Colon (tissue), 2 donors: ENCODE measurements around the gene PLCG1.

ENCODE experiments used
- FAIRE-seq: peaks from 2 replicates; lab custom pipeline; 2012; peaks lifted over from hg19 to GRCh38; lab: Jason Lieb, UNC
- donor health status: control.
- donor health status: control.

The PLCG1 gene

DNA sequence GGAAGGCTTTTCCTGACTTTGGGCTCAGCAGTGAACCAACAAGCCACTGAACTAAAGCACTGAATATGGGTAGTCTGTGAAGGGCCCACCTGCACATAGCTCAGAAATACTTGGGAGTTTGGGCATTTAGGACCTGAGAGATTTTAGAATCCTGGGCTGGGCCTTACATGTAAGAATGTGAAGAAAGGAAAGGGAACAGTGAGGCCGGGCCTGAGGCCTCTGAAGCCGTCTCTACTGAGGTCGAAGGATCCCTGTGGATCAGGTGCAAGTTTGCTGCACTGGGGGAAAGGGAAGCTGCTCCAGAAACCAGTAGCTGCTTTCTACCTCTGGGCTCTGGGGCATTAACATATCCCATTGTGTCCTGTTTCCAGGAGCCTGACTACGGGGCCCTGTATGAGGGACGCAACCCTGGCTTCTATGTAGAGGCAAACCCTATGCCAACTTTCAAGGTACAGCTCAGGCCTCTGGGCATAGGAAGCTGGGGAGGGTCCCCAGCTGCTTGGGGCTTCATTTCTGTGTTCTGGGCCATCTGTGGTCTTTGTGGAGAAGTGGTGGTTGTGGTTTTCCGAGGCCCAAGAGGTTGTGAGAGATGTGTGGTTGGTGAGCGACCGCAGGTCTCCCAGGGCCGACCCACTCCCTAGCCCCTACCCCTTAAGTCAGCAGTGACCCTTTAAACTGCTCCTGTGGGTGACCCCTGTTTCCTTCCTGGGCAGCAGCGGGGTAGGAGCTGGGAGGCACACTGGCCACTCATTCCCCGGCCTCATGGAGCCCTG, 30.3 kb downstream of the PLCG1 start:
- no peak for FAIRE-seq

DNA sequence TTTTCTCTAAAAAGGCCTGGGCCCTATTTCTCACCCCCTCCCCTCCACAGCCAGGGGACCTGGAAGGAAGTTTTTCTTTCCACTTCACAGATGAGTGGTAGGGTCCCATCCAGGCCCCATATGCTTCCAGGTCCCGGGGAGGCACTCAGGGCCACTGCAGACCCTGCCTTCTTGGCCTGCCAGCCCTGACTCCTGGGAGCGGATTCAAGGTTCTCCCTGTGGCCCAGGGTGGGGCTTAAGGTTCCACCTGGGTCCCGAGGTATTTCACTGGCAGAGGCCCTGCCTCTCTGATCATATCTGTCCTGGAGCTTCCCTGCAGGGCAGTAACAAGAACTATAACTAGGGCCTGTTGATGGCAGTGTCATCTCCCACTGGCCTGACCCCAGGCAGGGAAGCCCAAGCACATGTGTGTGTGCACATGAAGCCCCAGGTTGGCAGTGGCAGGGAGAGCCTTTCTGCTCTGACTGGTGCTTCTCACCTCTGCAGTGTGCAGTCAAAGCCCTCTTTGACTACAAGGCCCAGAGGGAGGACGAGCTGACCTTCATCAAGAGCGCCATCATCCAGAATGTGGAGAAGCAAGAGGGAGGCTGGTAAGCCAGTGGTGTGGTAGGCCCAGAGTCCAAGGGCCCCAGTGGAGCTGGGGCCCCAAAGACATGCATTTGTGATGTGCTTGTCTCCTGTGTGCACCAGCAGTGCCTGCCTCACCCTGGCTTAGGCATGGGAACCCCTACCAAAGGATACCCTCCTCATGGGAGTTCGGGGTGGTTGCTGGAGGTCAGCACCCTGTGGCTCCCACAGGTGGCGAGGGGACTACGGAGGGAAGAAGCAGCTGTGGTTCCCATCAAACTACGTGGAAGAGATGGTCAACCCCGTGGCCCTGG, 31.2 kb downstream of the PLCG1 start:
- FAIRE-seq, result no peak

DNA sequence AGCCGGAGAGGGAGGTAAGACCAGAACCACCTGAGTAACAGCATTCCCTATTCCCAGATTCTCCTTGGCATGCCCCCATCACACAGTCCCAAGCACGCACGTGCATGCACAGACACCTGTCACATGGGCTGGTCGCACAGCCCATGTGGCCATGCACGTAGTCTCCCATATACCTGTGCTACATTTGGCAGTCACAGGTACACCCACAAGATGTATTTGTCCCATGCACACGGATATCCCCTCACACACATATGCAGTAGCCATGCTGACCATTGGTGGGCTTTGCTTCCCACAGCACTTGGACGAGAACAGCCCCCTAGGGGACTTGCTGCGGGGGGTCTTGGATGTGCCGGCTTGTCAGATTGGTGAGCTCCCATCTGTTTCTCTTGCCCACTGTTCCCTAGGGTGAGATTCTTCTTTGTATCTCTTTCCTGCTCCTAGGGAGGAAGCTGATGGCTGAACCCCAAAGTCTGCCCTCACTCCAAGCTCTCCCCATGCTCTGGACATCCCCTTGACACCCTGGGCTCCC, 31.9 kb downstream of the PLCG1 start:
- no peak for FAIRE-seq

DNA sequence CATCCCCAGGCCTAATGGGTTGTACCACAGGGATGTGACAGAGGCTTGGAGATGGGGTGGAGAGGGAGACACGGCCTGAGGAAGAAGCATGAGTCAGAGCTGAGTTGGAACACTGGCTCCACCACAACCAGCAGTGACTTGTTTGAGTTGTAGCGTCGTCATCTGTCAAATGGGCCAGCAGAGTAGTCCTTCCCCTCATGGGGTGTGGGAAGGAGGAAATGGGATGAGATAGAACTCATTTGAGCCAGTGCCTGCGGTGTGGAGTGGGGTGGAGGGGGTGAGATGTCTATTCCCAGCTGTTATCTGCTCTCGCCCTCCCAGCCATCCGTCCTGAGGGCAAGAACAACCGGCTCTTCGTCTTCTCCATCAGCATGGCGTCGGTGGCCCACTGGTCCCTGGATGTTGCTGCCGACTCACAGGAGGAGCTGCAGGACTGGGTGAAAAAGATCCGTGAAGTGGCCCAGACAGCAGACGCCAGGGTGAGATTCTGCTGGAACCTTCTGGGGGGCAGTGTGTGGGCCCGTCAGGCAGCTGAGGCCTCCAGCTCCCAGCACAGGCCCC, 32.5 kb downstream of the PLCG1 start:
- FAIRE-seq, result no peak

DNA sequence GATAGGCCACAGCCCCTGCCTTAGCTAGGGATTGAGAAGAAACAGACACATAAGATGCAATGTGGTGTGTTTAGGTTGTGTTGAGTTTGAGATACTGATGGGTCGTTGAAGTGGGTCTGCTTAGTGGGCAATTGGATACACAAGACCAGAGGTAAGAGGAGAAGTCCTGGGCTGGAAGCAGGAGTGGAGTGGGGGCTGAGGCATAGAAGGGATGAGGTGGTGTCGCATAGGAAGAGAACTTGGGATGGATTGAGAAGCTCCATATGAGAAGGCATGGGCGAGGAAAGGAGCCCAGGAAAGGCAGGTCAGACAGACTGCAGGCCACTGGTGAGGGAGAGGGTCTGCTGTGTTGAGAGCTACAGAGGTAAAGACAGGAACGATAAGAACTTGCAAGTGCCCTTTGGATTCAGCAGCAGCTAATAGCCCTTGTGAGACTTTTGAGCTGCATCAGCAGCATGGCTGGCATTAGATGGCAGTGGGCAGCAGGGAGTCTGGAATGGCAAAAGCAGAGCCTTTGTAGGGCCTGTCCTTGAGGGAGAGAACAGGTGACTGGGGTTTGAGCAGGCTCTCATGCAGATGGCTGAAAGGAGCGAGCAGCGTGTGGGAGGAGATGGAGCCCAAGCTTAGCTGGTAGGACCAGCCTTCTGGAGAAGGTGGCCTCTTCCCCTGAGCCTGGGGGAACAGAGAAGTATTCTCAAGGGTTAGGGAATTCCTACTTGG, 33.2 kb downstream of the PLCG1 start:
- FAIRE-seq, result no peak

DNA sequence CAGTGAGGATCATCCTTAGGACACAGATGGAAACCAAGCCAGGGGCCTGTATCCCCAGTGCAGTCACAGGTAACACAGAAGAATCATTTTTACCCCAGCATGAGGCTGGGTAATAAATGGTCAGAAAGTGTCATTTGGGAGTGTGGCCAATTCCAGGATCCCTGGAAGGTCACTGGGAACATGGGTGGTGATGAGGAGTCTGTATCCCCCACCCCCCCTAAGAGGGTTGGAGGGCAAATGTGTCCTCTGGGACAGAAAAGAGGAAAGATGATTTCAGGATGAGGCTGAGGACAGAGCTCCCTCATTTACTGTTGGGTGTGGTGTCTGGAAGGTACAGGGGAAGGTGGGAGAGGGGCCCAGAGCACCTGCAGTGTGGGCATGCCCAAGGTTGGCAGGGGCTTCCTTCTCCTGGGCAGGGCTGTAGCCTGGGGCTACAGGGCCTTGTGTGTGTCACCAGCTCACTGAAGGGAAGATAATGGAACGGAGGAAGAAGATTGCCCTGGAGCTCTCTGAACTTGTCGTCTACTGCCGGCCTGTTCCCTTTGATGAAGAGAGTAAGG, 34.5 kb downstream of the PLCG1 start:
- no peak for FAIRE-seq

DNA sequence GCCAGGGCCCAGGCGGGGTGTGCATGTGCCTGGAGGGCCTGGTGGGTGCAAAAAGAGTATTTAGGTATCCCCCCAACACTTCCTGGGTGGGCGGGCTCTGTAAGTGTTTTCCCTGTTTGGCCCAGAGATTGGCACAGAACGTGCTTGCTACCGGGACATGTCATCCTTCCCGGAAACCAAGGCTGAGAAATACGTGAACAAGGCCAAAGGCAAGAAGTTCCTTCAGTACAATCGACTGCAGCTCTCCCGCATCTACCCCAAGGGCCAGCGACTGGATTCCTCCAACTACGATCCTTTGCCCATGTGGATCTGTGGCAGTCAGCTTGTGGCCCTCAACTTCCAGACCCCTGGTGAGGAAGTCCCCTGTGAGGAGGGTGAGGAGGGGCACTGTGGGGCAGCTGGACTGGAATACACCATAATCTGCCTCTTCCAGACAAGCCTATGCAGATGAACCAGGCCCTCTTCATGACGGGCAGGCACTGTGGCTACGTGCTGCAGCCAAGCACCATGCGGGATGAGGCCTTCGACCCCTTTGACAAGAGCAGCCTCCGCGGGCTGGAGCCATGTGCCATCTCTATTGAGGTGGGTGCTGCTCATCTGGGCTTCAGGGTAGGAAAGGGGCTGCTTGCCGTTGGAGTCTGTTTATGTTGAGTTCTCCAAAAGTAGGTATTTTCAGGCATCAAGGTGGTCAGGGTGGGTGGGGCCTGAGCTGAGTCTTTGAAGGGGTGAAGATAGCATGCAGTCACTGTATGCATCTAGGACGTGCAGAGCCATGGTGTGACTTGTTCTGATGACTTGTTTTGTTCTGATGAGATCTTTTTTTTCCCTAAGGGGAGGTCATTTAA, 35.2 kb downstream of the PLCG1 start:
- FAIRE-seq, result no peak

DNA sequence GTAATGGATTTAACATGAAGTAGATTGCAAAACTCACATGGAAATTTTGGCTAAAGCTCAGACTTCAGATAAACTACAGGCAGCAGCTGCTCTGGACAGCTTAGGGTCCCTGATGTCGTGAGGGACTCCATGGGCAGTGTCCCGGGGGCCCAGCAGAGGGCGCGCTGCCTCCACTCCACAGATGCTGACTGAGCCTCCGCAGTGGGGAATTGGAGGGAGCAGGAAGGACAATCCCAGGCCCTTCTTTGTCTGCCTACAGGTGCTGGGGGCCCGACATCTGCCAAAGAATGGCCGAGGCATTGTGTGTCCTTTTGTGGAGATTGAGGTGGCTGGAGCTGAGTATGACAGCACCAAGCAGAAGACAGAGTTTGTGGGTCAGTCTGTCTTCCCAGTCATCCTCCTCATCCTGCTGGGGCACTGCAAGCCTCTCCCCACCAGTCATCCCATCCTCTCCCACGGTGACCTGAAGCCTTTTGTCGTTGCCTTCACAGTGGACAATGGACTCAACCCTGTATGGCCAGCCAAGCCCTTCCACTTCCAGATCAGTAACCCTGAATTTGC, 35.9 kb downstream of the PLCG1 start:
- FAIRE-seq, result no peak

DNA sequence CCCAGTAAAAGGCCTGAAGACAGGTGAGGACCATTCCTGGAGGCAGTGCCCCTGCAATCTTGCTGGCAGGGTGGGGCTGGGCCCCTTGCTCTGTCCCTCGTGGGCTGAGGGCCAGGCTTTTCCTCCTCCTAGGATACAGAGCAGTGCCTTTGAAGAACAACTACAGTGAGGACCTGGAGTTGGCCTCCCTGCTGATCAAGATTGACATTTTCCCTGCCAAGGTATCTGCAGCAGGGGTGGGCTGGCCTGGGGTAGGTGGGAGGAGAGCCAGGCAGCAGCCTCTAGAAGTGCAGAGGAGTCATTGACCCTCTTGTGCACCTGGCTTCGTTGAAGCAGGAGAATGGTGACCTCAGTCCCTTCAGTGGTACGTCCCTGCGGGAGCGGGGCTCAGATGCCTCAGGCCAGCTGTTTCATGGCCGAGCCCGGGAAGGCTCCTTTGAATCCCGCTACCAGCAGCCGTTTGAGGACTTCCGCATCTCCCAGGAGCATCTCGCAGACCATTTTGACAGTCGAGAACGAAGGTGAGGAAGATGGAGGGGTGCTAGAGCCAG, 36.5 kb downstream of the PLCG1 start:
- no peak for FAIRE-seq

DNA sequence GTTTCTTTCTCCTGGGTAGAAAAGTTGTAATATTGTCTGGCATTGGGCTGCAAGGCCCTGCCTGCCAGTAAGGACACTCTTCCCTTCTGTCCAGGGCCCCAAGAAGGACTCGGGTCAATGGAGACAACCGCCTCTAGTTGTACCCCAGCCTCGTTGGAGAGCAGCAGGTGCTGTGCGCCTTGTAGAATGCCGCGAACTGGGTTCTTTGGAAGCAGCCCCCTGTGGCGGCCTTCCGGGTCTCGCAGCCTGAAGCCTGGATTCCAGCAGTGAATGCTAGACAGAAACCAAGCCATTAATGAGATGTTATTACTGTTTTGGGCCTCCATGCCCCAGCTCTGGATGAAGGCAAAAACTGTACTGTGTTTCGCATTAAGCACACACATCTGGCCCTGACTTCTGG, 37.0 kb downstream of the PLCG1 start:
- FAIRE-seq, result no peak

DNA sequence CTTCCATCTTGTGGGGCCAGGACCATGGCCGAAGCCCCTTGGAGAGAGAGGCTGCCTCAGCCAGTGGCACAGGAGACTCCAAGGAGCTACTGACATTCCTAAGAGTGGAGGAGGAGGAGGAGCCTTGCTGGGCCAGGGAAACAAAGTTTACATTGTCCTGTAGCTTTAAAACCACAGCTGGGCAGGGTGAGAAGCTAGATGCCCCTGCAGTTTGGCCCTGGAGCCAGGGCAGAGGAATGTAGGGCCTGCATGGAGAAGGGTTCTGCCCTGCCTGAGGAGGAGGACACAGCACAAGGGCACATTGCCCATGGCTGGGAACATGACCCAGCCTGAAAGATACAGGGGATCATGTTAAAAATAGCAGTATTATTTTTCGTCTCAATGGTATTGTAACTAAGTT, 37.4 kb downstream of the PLCG1 start:
- no peak for FAIRE-seq

DNA sequence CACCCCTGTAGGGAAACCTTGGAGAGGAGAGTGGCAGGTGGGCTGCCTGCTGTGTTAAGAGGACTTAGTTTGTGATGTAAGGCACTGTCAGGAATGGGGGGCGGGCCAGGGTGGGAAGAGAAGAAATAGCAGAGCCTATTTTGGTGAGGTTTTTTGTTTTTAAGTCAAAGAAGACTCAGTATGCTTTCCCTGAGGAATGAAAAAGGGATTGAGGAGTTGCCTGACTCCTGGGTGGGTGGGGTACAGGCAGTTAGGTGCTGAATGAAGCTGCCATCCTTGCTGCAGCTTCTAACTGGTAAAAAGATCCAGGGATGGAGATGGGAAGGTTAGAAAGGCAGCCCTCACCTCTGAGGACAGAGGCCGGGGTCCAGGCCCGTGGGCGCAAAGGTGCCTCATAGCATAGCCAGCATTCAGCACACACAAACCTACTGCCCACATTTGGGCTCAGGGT, 37.9 kb downstream of the PLCG1 start:
- FAIRE-seq, result no peak

DNA sequence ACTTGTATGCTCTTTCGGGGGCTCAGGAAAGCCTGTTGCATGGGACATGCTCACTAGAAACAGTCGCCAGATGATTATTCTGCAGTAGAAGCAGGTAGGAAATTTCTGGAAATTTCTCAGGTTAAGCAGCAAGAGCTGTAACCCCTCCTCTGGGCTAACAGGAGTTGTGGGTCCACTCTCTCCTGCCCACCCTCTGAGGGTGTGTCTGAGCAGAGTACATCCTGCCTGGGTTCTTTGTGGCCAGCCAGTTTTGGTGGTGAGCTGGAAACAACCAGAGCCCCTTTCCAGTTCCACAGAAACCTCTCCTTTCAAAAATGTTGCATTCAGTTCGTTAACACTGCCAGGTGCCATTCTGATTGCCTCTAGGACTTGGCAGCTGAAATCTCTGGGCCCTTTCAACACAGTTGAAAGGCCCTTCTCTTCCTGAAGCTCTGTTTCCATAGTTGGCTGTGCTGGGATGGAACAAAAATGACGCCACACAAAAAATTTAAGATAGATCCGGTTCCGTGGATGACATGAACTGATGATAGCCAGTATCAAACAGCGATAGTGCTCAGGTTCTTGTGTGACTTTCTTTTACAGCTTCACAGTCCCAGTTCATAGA, 38.5 kb downstream of the PLCG1 start:
- FAIRE-seq, result no peak

DNA sequence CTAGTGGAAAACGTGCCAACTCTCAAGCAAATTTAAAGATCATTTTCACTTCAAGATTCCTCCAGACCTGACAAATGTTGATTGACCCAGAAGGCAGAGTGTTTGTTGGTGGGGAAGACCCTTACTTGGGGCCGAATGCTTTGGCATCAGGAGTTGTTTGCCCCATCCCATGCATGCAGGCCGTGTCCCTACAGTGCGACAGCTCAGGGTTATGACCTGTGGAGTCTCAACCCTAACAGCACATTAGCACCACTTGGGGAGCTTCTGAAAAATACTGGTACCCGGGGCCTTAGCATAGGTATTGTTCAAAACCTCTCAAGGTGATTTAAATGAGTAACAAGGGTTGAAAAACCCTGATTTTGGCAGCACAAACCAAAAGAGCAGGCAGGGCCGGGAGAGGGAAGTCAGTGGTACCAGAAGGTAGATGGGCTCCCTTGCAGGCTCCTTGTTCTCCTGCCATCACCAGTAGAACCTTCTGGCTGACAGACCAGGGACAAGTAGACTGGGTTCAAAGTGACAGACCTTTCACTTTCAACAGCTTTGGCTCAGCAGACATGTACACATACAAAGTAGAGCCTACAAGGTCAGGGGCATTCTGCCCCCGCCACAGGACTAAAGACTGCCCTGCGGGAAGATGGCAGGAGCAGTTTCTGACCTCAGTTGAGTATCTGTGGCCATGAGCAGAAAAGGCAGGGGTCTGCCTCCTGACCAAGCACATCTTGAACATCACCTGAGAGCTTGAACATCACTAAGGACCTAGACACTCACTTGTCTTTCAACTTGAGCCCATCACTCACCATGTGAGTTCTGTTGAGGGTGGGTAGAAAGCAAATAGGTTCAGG, 39.6 kb downstream of the PLCG1 start:
- FAIRE-seq, result no peak

DNA sequence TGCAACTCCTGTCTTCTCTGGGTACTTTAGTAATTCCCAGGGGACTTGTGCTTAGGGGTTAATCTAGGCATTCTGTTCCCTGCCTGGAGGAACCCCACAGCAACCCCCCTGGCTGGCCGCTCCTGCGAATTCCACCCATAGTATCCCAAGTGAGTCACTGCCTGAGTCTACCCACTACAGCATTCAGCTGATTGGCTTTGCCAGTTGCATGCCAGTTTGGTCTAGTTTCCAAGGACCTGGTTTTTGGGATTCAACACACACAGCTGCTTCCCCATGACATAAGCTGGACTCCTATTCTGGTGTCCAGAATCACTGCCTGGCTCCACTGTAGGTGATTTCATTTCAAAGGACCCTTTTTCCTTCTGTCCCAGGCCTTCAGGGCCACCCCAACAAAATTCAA, 40.3 kb downstream of the PLCG1 start:
- no peak for FAIRE-seq

DNA sequence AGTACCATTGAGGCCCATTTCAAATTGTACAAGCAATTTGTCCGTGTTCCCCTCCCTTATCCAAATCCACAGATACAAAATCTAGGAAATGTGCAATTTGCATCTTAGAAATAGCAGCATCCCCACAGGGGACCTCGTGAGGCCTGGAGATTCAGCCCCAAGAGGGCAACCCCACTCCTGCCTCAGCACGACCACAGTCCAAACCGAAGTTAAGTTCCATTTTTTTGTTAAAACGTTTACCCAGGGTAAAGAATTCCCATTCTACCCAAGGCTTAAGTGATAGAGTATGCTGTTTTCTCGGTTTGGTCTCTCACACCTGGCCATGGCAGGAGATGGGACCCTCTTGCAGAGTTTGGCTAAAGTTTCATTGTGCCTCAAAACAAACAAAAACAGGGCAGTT, 41.2 kb downstream of the PLCG1 start:
- no peak for FAIRE-seq

DNA sequence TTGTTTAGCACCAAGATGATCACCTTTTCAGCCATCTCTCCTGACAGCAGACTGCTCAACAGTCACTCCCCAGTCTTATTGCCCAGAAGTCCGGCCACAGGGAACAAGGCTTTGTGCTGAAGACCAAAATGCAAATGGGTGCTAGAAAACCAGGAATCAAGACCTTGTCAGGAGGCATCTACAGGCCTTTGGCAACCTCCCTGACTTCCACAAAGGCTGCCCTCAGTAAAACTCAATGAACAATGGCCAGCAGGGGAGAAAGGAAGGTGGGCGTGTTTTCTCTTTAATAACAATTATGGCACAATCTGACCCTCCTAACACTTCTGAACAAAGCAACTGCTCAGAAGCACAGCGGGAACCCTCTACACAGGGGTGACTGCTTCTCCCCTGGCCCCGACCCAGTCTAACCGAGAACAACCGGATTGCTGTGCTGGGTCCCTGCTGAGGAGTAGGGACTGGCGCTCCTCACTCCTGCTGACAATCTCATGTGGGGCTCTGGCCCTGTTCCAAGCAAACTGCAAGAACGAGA, 41.6 kb downstream of the PLCG1 start:
- no peak for FAIRE-seq

DNA sequence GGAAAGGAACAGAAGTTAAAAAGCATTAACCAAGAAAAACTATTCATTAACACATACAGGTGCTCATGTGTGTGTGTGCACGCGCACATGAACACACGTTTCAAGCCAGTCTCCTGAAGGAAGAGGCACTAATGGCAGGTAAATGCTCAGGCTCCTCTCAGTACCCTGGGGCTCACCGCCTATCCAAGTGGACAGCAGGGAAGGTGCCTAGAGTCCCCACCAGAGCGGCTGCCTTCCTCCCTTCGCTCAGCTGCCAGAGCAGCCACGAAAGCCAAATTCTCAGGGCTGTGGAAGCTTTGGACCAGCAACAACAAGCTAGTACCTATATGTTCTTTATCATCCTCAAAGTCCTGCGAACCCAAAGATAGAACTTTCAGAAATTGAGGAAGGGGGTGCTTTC, 42.6 kb downstream of the PLCG1 start:
- FAIRE-seq, result no peak
